HS-5 (cell line): ENCODE measurements around the gene CYP8B1.

Experiments used
- DNase-seq: peaks from one replicate; pipeline ENCODE4 v3.0.0-alpha.2; 2012; ENCODE audit warnings: low read depth

Gene CYP8B1

GRCh38 chr3:42875325-42876151, at the start of gene CYP8B1:
CYP8B1 (minus strand) TSS chr3:42875879; CDS start chr3:42875816, 63 bp downstream.
- no peak for DNase-seq

GRCh38 chr3:42923606-42924005, 47.9 kb upstream of the CYP8B1 start:
- no peak for DNase-seq

GRCh38 chr3:42914771-42915515, 39.3 kb upstream of the CYP8B1 start:
- DNase-seq: no peak

GRCh38 chr3:42911551-42911950, 35.9 kb upstream of the CYP8B1 start:
- DNase-seq: no peak

GRCh38 chr3:42908675-42909074, 33.0 kb upstream of the CYP8B1 start:
- no peak for DNase-seq

- no peak for DNase-seq
These were observed 31.1 kb upstream of the CYP8B1 start for GRCh38 chr3:42906848-42907183.

GRCh38 chr3:42906070-42906847, 30.6 kb upstream of the CYP8B1 start, which contains the start of gene ZNF662:
ZNF662 (plus strand) TSS chr3:42906142; CDS start chr3:42908115, 1,973 bp downstream.
- no peak for DNase-seq

- no peak for DNase-seq
These were observed 30.0 kb upstream of the CYP8B1 start for GRCh38 chr3:42905740-42906069.

- no peak for DNase-seq
These were observed 28.4 kb upstream of the CYP8B1 start for GRCh38 chr3:42904076-42904475.

GRCh38 chr3:42902257-42902656, 26.6 kb upstream of the CYP8B1 start:
- no peak for DNase-seq

GRCh38 chr3:42901073-42901415, 25.4 kb upstream of the CYP8B1 start:
- no peak for DNase-seq

GRCh38 chr3:42900226-42901072, 24.8 kb upstream of the CYP8B1 start:
- DNase-seq: no peak

- DNase-seq: no peak
These were observed 23.4 kb upstream of the CYP8B1 start for GRCh38 chr3:42898896-42899675.

- no peak for DNase-seq
These were observed 19.8 kb upstream of the CYP8B1 start for GRCh38 chr3:42895580-42895868.

- DNase-seq: no peak
These were observed 19.3 kb upstream of the CYP8B1 start for GRCh38 chr3:42894698-42895579.

GRCh38 chr3:42892807-42893206, 17.1 kb upstream of the CYP8B1 start:
- no peak for DNase-seq

- no peak for DNase-seq
These were observed 16.5 kb upstream of the CYP8B1 start for GRCh38 chr3:42892169-42892568.

- no peak for DNase-seq
These were observed 15.4 kb upstream of the CYP8B1 start for GRCh38 chr3:42891042-42891441.

- no peak for DNase-seq
These were observed 11.4 kb upstream of the CYP8B1 start for GRCh38 chr3:42887084-42887483.

GRCh38 chr3:42886294-42886822, 10.7 kb upstream of the CYP8B1 start:
- no peak for DNase-seq
